ENCODE results near the gene C6. TPM values are rescaled to one million over a fixed set of nuclear protein-coding genes. Genes with fewer than 3 reads are reported as not detected.

Gene C6
- total RNA-seq, 1 experiment from 2014 or later = not detected

GRCh38 chr5:41252036-41252435, 38.7 kb upstream of the C6 start:
- no peak overlapping the region for H3K23ac ChIP-seq (ENCODE audit: insufficient read length, low read depth, low read length)
- no peak overlapping the region for H3K14ac ChIP-seq (ENCODE audit: insufficient read depth, low read length)
- no peaks in the 10 kb centered on the region for H3K9me3 ChIP-seq (ENCODE audit: control insufficient read depth, low read depth, low read length)
- H3K23me2 ChIP-seq (ENCODE audit: insufficient read length, low read depth, low read length, poor library complexity, severe bottlenecking) = no peaks in the 10 kb centered on the region
- peaks cover 10 to 12% of the 10 kb centered on the region in 2 experiments for H3K4me1 Mint-ChIP-seq
- H3K4me3 Mint-ChIP-seq = no peak overlapping the region
- no peak overlapping the region for H4K91ac ChIP-seq (ENCODE audit: insufficient read length, low read depth, low read length)
- no peak overlapping the region for H3K9ac ChIP-seq (ENCODE audit: extremely low read depth, insufficient read length, low read length)
- H2BK5ac ChIP-seq (ENCODE audit: insufficient read length, low read length) = no peak overlapping the region
- no peaks in the 10 kb centered on the region for H4K20me1 ChIP-seq (ENCODE audit: control insufficient read depth, insufficient read depth, insufficient read length)
- no peak for TF ChIP-seq CTCF (conservative IDR thresholded peaks at IDR 0.05)
- H3K36me3 Mint-ChIP-seq (ENCODE audit: insufficient read depth in 1 of 3, low read depth in 3 of 3) = peaks cover 0 to 2% (median 0%) of the 10 kb centered on the region in 3 experiments; a peak in 1 of 7 replicates
- no peak overlapping the region; a peak in 1 of 7 replicates for H3K27ac Mint-ChIP-seq
- no peak overlapping the region for H2AK5ac ChIP-seq (ENCODE audit: insufficient read length, low read length)
- no peaks in the 10 kb centered on the region for H3K27me3 ChIP-seq (ENCODE audit: insufficient read depth, low read length)
- no peaks in the 10 kb centered on the region for H3K79me2 ChIP-seq (ENCODE audit: insufficient read depth, low read length)
- no peak overlapping the region for H3K18ac ChIP-seq (ENCODE audit: insufficient read length, low read depth, low read length)
- no peak overlapping the region for H3K4ac ChIP-seq (ENCODE audit: low read depth, low read length)
- no peak overlapping the region for H4K5ac ChIP-seq (ENCODE audit: insufficient read length, low read depth, low read length)
- no peak for DNase-seq
- H2BK120ac ChIP-seq (ENCODE audit: low read depth, low read length, poor library complexity, severe bottlenecking) = no peak overlapping the region
- H2BK15ac ChIP-seq (ENCODE audit: low read depth, low read length) = no peak overlapping the region
- no peak overlapping the region for H3T11ph ChIP-seq (ENCODE audit: low read length)
- H3K4me2 ChIP-seq (ENCODE audit: insufficient read depth, insufficient read length, low read length) = no peak overlapping the region
- peaks cover 0 to 3% of the 10 kb centered on the region in 2 experiments; a peak in 2 of 5 replicates for H3K9me3 Mint-ChIP-seq
- H2AFZ ChIP-seq (ENCODE audit: low read length) = no peak overlapping the region
- no peak overlapping the region for H2BK12ac ChIP-seq (ENCODE audit: insufficient read length, low read depth, low read length)
- H3K27me3 Mint-ChIP-seq (ENCODE audit: low read depth) = no peaks in the 10 kb centered on the region
- H3K27ac ChIP-seq (ENCODE audit: insufficient read length, low read depth, low read length) = no peak overlapping the region
- no peaks in the 10 kb centered on the region for H3K79me1 ChIP-seq (ENCODE audit: insufficient read depth, low read depth, low read length, poor library complexity, severe bottlenecking)
- no peak overlapping the region for H4K8ac ChIP-seq (replicated peaks; ENCODE audit: insufficient read length, low read depth, low read length)
- H3K4me1 ChIP-seq (ENCODE audit: insufficient read depth, low read length) = no peaks in the 10 kb centered on the region
- no peak overlapping the region for H2BK20ac ChIP-seq (ENCODE audit: low read depth, low read length, poor library complexity, severe bottlenecking)
- H3K56ac ChIP-seq (ENCODE audit: insufficient read length, low read depth, low read length) = no peak overlapping the region
